HG02610 (cell line): ENCODE results near the gene XYLT2.
"Not testable (repeated sequence)": the region's sequence is repeated elsewhere in the genome, so short reads cannot be mapped to it uniquely, and the experiment has no call there.

ENCODE experiments used
- ATAC-seq: cut with Tn5 transposase; IDR thresholded peaks from one replicate; pipeline ENCODE4 v1.9.1; 2021; ENCODE audit warnings: mild to moderate bottlenecking, moderate library complexity; ENCODE audit not compliant: unreplicated experiment

Gene XYLT2

GRCh38 chr17:50345432-50346312 lies at the start of gene XYLT2:
Gene XYLT2, plus strand, starts transcription at chr17:50346126. Its CDS starts 15 bp downstream, at chr17:50346141.
- ATAC-seq = peak; percentile 80

GRCh38 chr17:50297407-50297865 lies 48.5 kb upstream of the XYLT2 start:
- no peak for ATAC-seq

- no peak for ATAC-seq
Measured at GRCh38 chr17:50298018-50298417, 47.9 kb upstream of the XYLT2 start.

GRCh38 chr17:50299776-50300175 lies 46.1 kb upstream of the XYLT2 start:
- no peak for ATAC-seq

GRCh38 chr17:50300824-50301223 lies 45.1 kb upstream of the XYLT2 start:
- not testable (repeated sequence) for ATAC-seq

- no peak for ATAC-seq
Measured at GRCh38 chr17:50301891-50302584, 43.9 kb upstream of the XYLT2 start.

GRCh38 chr17:50303051-50303450 lies 42.9 kb upstream of the XYLT2 start:
- ATAC-seq = no peak

GRCh38 chr17:50303596-50303995 lies 42.3 kb upstream of the XYLT2 start:
- no peak for ATAC-seq

GRCh38 chr17:50304781-50305404 lies 41.0 kb upstream of the XYLT2 start:
- no peak for ATAC-seq

GRCh38 chr17:50307654-50308053 lies 38.3 kb upstream of the XYLT2 start:
- no peak for ATAC-seq

GRCh38 chr17:50308666-50309065 lies 37.3 kb upstream of the XYLT2 start:
- no peak for ATAC-seq

- ATAC-seq = no peak
Measured at GRCh38 chr17:50310455-50311111, 35.3 kb upstream of the XYLT2 start.

GRCh38 chr17:50311112-50311460 lies 34.8 kb upstream of the XYLT2 start:
- peak; percentile 61 for ATAC-seq

GRCh38 chr17:50311483-50311882 lies 34.4 kb upstream of the XYLT2 start:
- peak; percentile 9 for ATAC-seq

GRCh38 chr17:50312308-50312707 lies 33.6 kb upstream of the XYLT2 start:
- no peak for ATAC-seq

- ATAC-seq = no peak
Measured at GRCh38 chr17:50314456-50315011, 31.4 kb upstream of the XYLT2 start.

- ATAC-seq = no peak
Measured at GRCh38 chr17:50316016-50316587, 29.8 kb upstream of the XYLT2 start.

- not testable (repeated sequence) for ATAC-seq
Measured at GRCh38 chr17:50316660-50317059, 29.3 kb upstream of the XYLT2 start.

- no peak for ATAC-seq
Measured at GRCh38 chr17:50317121-50317520, 28.8 kb upstream of the XYLT2 start.

- ATAC-seq = no peak
Measured at GRCh38 chr17:50318501-50319285, 27.2 kb upstream of the XYLT2 start.
